ENCODE measurements around the gene PGAP1.

GRCh38 chr2:196827356-196827755 lies 99.2 kb downstream of the PGAP1 start:
- TF ChIP-seq, protein P1, sequence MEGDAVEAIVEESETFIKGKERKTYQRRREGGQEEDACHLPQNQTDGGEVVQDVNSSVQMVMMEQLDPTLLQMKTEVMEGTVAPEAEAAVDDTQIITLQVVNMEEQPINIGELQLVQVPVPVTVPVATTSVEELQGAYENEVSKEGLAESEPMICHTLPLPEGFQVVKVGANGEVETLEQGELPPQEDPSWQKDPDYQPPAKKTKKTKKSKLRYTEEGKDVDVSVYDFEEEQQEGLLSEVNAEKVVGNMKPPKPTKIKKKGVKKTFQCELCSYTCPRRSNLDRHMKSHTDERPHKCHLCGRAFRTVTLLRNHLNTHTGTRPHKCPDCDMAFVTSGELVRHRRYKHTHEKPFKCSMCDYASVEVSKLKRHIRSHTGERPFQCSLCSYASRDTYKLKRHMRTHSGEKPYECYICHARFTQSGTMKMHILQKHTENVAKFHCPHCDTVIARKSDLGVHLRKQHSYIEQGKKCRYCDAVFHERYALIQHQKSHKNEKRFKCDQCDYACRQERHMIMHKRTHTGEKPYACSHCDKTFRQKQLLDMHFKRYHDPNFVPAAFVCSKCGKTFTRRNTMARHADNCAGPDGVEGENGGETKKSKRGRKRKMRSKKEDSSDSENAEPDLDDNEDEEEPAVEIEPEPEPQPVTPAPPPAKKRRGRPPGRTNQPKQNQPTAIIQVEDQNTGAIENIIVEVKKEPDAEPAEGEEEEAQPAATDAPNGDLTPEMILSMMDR (IDR thresholded peaks at IDR 0.05; ENCODE audit: borderline replicate concordance, extremely low read depth, low read length, poor library complexity, severe bottlenecking): no peak
- TF ChIP-seq EZH2 (IDR thresholded peaks at IDR 0.05; ENCODE audit: borderline replicate concordance, low read depth, low read length, severe bottlenecking): no peak

All from DND-41 (cell line).